ENCODE data around the gene AHNAK2.
"Not testable (repeated sequence)": the region's sequence is repeated elsewhere in the genome, so short reads cannot be mapped to it uniquely, and the experiment has no call there.

The AHNAK2 gene

DNA sequence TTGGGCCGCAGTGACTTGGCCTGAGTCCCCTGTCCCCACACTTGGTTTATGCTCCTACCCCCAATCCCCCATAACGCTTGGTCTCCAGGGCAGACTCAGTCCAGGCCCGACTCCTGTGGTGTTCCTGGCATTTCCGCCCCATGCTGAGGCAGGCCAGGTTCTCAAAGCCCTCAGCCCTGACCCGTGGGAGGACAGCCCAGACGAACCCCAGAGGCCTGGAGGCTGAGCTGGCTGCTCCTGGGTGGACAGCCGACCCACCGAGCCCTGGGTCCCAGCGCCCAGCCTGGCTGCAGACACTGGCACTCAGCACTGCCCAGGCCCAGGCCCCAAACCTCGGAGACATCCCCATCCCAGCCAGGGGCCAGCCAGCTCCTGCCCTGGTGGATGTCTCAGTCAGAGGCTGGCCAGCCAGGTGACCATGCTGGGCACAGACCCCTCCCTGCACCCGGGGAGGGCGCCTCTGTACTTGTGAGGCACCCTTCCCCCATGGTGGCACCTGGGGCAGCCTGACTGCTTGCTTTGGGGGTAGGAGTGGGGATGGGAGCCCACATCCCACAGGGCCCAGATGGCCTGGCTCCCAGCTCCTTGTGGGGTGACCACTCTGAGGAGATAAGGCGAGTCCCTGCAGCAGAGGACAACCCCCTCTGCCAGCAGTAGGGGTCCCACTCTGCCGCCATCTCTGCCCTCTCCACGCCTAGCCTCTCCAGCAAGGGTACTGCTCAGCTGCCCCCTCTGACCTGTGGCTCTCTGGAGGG is 52.1 kb downstream of the AHNAK2 start:
- DNase-seq, result no peak

DNA sequence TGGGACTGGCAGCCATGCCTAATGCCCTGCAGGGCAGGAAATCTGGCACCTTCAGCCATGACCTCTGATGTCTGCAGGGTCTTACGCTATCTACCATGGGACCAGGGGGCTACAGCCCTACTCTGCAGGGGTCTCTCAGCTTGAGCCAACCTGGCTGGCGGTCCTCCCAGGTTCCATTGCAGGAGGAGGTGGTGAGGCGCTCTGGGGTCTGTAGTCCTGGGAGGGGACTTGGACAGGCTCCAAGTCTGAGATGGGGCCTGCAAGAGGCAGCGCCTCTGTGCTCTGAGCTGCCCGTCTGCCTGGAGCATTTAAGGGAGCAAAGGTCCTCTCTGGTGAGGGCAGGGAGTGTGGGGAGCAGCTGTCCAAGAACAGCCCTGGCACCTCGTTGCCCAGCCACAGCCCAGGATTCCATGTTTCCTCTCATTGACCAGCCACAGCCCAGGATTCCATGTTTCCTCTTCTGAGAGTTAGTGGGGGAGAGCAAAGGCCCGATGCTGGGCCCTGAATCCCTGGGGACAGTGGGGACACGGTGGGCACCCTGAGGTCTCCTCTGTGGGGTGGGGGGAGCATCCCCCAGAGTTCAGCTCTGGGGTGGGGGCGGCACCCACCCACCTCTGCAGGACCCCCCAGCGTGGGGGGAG is 52.8 kb downstream of the AHNAK2 start:
- no peak for DNase-seq

DNA sequence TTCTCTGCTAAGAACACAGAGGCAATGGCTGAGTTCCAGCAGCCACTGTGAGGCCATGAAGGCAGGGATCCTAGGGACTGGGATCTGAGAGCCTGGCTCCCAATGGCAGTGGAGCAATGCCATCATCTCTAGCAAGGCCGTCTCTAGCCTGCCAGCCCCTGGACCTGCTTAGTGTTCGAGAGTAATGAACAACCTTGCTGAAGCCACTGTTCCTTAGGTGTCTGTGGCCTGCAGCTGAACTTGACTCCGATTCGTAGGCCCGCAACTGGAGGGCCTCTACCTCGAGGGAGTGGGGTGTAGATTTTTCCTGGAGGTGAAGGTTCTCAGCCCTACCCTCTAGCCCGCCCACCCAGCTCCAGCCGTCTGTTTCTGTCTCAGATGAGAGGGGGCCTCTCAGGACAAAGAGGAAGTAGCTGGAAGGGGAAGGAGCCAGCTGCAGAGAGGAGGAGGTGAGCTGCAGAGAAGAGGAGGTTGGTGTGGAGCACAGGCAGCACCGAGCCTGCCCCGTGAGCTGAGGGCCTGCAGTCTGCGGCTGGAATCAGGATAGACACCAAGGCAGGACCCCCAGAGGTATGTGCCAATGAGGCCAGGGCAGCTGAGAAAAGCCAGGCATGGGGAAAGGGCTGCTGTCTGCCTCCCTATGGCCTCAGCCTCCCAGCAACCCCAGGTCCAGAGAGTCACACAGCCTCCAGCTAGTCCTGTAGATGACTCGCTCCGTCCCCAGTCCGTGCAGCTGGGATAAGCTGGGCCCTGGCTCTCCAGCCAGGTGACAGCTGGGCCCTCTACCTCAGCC is 53.6 kb downstream of the AHNAK2 start, which contains the start of gene PLD4:
Gene PLD4, plus strand, starts transcription at position 459 of the 793 bp plus-strand sequence. CDS start 2,262 bp downstream, outside the sequence.
- no peak for DNase-seq

DNA sequence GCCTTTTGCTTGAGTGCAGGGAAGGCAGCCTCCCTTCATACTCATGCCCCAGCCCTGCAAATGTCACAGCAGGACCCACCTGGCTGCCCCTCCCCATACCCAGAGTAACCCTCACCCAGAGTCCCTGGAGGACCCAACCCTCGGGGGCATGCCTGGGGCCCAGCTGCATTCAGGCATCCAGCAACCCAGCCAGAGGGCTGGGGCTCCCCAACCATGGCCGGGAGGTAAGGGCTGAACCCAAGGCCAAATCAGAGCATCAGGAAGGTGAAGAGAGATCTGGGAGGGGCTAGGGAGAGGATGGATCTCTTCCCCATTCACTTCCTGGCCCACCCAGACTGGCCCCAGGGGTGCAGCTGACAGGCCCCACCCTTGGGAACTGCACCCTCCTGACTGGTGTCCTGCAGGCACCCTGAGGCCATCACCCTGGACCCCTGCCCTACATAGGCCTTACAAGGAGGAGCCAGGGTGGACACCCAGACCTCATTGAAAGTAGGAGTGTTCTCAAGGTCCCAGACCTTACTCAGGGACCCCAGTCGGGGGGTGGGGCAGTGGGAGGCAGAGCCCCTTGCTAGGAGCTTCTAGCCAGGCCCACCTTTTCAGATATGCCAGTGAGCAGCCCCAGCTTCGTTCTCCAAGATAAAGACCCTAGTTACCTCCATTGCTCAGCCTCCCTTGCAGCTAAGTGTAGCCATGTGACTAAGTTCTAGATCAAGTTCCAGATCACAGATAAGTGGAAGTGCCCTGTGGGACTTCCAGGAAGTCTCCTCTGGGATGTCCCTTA is 54.3 kb downstream of the AHNAK2 start:
- DNase-seq, result no peak

DNA sequence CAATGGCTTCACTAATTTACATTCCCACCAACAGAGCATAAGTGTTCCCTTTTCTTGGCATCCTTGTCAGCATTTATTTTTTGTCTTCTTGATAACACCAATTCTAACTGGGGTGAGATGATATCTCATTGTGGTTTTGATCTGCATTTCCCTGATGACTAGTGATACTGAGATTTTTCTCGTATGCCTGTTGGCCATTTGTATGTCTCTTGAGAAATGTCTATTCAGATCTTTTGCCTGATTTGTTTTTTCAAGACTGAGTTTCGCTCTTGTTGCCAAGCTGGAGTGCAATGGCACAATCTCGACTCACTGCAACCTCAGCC is 58.2 kb downstream of the AHNAK2 start:
- DNase-seq, result no peak

DNA sequence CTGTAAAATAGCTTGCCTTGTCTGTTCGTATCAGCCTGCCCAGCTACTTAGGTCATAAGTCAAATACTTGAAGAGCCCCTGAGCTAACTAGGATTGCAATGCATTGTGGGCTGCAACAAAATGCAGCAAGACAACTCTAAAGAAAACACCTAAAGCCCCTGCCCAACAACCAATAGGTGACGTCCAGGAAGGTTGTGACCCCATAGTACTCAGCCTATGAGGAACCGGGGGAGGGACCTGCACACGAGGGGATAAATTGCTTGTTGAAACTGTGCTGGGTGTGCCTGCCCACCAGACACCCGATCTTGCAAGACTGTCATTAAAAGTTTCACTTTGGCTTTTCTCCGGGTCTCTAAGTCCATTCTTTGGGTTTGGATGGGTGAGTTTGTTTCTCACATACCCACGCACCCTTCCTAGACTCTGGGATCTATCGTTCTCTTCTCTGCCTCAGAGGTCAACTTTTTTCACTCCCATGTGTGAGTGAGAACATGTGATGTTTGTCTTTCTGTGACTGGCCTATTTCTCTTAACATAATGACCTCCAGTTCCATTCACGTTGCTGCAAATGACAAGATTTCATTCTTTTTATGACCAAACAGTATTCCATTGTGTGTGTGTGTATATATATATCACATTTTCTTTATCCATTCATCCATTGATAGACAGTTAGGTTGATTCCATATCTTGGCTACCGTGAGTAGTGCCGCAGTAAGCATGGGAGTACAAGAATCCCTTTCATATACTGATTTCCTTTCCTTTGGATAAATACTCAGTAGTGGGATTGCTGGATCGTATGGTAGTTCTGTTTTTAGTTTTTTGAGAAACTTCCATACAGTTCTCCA is 58.8 kb downstream of the AHNAK2 start:
- DNase-seq, result not testable (repeated sequence)

DNA sequence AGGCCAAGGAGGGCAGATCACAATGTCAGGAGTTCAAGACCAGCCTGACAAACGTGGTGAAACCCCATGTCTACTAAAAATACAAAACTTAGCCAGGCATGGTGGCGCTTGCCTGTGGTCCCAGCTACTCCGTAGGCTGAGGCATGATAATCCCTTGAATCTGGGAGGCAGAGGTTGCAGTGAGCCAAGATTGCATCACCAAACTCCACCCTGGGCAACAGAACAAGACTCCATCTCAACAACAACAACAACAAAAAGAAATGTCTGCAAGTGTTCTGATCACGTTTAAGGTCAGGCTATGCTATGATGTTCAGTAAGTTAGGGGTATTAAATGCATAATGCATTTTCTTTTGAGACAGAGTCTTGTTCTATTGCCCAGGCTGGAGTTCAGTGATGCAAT is 60.2 kb downstream of the AHNAK2 start:
- DNase-seq, result no peak

DNA sequence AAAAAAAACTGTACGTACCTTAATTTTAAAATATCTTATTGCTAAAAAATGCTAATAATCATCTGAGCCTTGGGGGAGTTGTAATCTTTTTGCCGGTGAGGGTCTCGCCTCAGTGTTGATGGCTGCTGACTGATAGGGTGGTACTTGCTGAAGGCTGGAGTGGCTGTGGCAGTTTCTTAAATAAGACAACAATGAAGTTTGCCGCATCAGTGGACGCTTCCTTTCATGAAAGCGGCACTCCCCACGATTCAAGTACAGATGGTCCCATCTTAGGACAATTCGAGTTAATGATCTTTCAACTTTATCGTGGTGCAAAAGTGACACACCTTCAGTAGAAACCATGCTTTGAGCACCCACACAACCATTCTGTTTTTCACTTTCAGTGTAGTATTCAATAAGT is 61.1 kb downstream of the AHNAK2 start:
- no peak for DNase-seq

DNA sequence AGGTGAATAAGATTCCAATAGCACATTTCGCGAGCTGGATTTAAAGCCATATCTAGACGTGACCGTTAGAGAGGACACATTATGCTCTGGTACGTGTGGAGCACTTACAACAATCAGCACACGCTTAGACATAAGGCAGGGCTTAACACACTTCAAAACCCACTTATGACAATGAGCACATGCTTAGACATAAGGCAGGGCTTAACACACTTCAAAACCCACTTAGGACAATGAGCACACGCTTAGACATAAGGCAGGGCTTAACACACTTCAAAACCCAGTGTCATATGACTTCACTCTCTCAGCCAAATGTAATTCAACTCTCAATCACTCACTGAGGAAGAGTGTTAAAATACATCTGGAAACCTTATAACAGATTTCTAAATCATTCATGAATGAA is 64.7 kb downstream of the AHNAK2 start:
- no peak for DNase-seq

DNA sequence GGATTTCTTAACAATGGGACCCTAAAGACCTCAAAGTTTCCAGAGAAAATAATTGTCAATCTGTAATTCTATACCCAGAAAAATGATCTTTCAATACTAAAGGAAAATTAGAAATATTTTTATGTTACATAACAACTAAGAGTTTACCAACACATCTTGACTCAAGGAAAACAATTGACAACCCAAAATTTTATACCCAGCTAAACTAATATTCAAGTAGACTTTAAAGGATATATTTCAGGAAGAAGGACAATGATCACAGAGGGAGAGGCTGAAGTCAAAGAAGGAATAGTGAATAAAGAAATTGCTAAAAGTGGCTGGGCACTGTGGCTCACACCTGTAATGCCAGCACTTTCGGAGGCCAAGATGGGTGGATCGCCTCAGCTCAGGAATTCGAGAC is 66.1 kb downstream of the AHNAK2 start:
- DNase-seq, result no peak

DNA sequence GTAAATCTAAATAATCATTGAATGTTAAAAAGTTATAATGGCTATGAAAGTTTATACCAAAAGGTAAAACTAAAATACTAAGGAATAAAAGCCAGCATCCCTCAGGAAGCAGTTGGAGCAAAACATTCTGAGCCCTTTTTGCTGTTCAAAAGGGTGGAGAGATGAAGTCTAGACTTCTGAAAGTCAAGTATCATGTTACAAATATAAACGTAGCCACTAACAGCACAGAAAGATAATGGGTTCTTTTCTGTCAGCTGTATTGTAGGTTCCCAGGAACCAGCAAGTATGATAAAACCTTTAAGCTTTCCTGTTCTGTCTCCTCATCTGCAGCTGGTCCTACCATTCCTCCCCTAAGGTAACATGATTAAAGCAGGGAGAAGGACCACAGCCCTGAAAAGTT is 69.9 kb downstream of the AHNAK2 start:
- no peak for DNase-seq

DNA sequence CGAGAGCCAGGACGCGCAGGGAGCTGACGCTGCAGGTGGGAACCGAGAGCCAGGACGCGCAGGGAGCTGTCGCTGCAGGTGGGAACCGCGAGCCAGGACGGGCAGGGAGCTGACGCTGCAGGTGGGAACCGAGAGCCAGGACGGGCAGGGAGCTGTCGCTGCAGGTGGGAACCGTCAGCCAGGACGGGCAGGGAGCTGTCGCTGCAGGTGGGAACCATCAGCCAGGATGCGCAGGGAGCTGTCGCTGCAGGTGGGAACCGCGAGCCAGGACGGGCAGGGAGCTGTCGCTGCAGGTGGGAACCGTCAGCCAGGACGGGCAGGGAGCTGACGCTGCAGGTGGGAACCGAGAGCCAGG is 72.6 kb downstream of the AHNAK2 start:
- DNase-seq, result not testable (repeated sequence)

DNA sequence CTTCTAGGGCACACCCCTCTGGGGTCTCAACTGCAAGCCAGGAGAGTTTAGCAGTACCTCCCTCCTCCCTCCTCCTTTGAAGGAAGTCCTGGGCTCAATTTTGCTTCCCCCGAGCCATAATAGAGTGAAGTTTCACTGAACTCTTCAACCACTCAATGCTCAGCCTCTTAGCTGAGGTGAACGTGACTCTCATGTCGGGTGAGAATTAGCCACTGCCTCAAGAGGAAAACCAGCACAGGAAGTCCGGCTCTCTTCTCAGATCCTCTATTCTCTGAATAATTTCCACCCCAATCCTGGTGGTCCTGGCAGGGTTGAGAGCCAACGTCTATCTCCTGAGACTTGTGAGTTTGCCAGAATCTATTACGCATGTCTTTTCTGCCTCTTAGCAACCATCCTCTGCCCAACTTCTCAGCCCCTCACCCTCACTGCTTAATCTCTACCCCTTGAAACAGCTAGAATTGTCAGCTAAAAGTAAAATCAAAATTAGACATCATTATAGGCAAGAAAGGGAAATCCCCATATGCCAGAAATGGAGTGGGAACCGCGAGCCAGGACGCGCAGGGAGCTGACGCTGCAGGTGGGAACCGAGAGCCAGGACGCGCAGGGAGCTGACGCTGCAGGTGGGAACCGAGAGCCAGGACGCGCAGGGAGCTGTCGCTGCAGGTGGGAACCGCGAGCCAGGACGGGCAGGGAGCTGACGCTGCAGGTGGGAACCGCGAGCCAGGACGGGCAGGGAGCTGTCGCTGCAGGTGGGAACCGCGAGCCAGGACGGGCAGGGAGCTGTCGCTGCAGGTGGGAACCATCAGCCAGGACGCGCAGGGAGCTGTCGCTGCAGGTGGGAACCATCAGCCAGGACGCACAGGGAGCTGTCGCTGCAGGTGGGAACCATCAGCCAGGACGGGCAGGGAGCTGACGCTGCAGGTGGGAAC is 73.3 kb downstream of the AHNAK2 start:
- DNase-seq, result peak in 1 of 14 donors; percentile 65

DNA sequence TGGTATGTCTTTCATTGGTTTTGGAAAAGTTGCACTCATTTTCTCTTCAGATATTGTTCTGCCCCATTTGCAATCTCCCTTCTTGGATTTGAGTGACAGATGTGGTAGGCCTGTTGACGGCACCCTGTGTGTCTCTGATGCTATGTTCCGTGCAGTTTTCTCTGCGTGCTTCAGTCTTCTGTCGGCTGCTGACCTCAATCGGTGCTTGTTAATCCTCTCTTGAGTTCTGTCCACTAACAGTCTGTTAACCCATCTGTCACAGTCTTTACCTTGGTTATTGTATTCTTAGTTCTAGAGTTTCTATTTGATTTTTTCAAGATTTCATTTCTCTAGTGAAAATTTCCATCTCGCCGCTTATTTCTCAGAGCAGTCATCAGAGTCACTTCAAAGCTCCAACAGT is 74.2 kb downstream of the AHNAK2 start:
- DNase-seq, result peak in 1 of 14 donors; percentile 73

DNA sequence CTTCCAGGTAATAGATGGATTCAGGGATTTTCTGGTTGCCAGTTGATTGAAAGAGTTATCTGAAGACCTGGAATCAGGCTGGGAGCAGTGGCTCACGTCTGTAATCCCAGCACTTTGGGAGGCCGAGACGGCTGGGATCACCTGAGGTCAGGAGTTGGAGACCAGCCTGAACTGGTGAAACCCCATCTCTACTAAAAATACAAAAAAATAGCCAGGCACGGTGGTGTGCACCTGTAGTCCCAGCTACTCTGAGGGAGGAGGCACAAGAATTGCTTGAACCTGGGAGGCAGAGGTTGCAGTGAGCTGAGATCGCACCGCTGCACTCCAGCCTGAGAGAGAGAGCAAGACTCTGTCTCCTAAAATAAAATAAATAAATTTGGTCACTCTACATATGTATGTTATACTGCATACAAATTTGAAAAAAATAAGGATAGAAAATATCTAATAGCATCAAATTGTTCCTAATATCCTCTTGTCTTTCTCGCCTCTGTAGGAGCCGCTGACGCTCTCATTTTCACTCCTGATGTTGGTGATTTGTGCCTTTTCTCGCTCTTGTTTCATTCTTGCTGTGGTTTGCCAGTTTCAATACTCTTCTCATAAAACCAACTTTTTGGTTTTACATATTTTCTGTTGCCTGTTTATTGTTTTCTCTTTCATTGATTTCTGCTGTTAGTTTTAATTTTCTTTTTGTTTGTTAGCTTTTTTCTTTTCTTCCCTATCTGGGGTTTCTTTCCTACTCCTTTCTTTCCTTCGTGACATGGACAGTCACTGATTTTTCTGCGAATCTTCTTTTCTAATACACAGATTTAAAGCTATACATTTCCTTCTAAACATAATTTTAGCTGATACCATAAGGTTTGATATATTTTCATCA is 77.3 kb downstream of the AHNAK2 start:
- DNase-seq, result no peak

DNA sequence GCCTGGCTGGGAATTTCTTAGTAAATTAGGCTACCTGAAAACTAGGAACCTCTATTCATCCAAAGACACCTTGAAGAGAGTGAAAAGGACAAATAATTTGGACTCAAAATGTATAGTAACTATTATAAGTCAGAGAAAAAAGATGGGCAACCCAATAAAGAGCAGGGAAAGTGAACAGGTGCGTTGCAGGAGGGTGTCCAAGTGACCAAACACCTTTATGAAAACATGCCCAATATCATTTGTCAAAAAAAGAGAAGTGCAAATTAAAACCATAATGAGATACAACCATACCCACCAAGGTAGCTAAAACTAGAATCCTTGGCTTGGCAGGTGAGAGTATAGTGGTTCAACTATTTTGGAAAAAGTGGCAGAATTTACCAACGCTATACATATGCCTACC is 78.4 kb downstream of the AHNAK2 start:
- no peak for DNase-seq

DNA sequence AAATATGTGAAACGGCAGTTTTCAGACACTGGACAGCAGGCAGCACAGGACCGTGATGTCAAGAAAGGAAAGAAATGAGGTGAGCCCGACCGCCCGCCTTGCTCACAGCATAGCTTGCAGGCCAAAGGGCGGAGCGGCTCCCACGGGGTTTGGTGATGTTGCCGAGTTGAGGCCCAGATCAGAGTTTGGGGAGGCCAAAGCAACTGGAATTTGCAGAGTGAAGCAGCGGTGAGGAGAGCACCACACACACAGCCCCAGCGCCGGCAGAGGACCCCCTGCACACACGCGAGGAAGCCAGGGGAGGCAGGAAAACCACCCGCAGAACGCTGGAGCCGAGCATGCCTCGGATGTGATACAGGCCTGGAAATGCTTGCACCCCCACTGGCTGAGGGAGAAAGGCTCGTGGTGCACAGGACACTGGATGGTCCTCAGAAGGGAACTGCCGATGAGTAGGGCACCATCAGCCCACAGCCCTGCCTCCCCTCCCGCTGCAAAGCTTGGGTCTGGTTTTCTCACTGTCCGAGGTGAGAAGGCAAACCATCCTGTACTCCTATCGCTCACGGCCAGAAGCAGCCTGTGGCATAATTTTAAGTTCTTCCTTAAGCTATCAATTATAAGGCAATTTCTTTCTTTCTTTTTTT is 79.2 kb downstream of the AHNAK2 start:
- DNase-seq, result no peak

DNA sequence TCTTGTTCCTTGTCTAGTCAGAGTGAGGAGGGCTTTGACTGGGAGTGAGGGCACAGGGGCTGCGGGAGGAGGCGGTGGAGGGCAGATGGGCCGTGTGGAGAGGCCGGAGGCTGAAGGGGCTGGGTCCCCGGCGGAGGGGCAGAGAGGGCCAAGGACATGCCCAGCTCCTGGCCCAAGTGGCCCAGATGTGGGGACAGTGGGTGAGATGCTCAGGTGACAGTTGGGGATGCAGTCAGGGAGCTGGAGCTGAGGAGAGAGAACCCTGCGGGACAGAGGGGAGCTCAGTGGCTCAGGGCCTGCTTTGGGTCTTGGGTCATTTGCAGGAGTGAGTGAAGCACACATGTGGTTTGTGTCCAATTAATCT is 80.0 kb downstream of the AHNAK2 start:
- DNase-seq, result no peak

Data from C1 segment of cervical spinal cord (tissue), 14 donors.